ENCODE results near the gene LOXHD1. TPM values are rescaled to one million over a fixed set of nuclear protein-coding genes. Genes with fewer than 3 reads are reported as not detected.

LOXHD1 gene
- total and polyA plus RNA-seq, 2 donors from 2014 or later = 0.25 TPM; not detected in 1

DNA sequence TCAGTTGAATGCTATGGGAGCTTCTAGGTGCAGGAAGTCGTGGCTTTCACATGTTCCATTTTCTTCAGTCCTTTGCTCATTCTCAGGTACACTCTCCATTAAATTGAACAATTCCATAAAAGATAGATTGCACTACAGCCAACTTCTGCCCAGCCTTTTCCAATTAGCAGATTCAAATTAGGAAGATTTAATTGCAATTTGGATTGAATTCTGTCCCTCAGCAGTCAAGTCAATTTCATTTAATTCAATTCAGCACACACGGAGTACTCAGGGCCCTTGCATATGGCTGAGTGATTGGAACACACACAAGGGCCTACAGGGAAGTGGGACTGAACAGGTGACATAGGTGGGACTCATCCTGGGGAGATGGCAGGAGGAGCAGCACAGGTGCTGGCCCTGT lies 220.4 kb downstream of the LOXHD1 start:
- no peak for FAIRE-seq
- intact Hi-C loops (cut with DNase I) = no loop called here

DNA sequence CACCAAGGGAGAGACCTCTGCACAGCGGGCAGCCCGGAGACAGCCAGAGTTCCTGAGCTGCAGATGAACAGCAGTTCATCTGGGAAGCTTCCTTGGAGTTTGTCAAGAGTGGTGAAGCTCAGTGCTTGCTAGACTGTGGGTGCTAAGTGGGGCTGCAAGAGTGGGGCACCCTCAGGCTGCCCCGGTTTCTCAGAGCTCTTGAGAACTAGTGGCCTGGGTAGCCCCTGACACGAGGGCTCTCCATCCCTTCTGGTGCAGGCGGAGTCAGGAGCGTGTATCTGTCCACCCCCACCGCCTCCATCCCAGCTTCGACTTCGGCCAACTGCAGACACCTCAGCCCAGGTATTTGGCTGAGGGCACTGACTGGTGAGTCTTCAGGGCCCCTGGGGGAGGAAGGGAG lies 222.0 kb downstream of the LOXHD1 start:
- DNase-seq = no peak
- TF ChIP-seq, protein P1, sequence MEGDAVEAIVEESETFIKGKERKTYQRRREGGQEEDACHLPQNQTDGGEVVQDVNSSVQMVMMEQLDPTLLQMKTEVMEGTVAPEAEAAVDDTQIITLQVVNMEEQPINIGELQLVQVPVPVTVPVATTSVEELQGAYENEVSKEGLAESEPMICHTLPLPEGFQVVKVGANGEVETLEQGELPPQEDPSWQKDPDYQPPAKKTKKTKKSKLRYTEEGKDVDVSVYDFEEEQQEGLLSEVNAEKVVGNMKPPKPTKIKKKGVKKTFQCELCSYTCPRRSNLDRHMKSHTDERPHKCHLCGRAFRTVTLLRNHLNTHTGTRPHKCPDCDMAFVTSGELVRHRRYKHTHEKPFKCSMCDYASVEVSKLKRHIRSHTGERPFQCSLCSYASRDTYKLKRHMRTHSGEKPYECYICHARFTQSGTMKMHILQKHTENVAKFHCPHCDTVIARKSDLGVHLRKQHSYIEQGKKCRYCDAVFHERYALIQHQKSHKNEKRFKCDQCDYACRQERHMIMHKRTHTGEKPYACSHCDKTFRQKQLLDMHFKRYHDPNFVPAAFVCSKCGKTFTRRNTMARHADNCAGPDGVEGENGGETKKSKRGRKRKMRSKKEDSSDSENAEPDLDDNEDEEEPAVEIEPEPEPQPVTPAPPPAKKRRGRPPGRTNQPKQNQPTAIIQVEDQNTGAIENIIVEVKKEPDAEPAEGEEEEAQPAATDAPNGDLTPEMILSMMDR (IDR thresholded peaks at IDR 0.05; ENCODE audit: borderline replicate concordance, extremely low read depth, insufficient read depth) = no peak
- H3K27me3 ChIP-seq (ENCODE audit: control insufficient read depth, insufficient read depth, low read length) = no peaks in the 10 kb centered on the region
- H3K4me1 ChIP-seq (ENCODE audit: control insufficient read depth in 2 of 3, insufficient read depth in 2 of 3, low read depth in 1 of 3, low read length in 3 of 3) = no peaks in the 10 kb centered on the region
- H3K9me3 ChIP-seq (ENCODE audit: control insufficient read depth in 2 of 3, insufficient read depth in 1 of 3, low read length in 3 of 3) = no peaks in the 10 kb centered on the region
- no peak overlapping the region for H3K4me3 ChIP-seq (ENCODE audit: low read length in 3 of 3)
- H3K27ac ChIP-seq (ENCODE audit: low read depth in 2 of 2, low read length in 2 of 2) = no peak overlapping the region
- FAIRE-seq = no peak
- intact Hi-C loops (cut with DNase I) = no loop called here
- no peaks in the 10 kb centered on the region for H3K36me3 ChIP-seq (ENCODE audit: control insufficient read depth in 2 of 3, insufficient read depth in 3 of 3, low read length in 3 of 3)
- no peak overlapping the region for H3K9ac ChIP-seq (ENCODE audit: low read length in 3 of 3)

More for the DNA sequence above, 220.4 kb downstream of the LOXHD1 start:
- no peaks in the 10 kb centered on the region for H3K27me3 ChIP-seq (ENCODE audit: control insufficient read depth, insufficient read depth, low read length)
- TF ChIP-seq, protein P1 (IDR thresholded peaks at IDR 0.05; ENCODE audit: borderline replicate concordance, extremely low read depth, insufficient read depth) = no peak
- DNase-seq = no peak
- H3K9me3 ChIP-seq (ENCODE audit: control insufficient read depth in 2 of 3, insufficient read depth in 1 of 3, low read length in 3 of 3) = no peaks in the 10 kb centered on the region
- no peak overlapping the region for H3K9ac ChIP-seq (ENCODE audit: low read length in 3 of 3)
- H3K4me1 ChIP-seq (ENCODE audit: control insufficient read depth in 2 of 3, insufficient read depth in 2 of 3, low read depth in 1 of 3, low read length in 3 of 3) = no peaks in the 10 kb centered on the region
- H3K36me3 ChIP-seq (ENCODE audit: control insufficient read depth in 2 of 3, insufficient read depth in 3 of 3, low read length in 3 of 3) = no peaks in the 10 kb centered on the region
- H3K27ac ChIP-seq (ENCODE audit: low read depth in 2 of 2, low read length in 2 of 2) = no peak overlapping the region
- H3K4me3 ChIP-seq (ENCODE audit: low read length in 3 of 3) = no peak overlapping the region

DNA sequence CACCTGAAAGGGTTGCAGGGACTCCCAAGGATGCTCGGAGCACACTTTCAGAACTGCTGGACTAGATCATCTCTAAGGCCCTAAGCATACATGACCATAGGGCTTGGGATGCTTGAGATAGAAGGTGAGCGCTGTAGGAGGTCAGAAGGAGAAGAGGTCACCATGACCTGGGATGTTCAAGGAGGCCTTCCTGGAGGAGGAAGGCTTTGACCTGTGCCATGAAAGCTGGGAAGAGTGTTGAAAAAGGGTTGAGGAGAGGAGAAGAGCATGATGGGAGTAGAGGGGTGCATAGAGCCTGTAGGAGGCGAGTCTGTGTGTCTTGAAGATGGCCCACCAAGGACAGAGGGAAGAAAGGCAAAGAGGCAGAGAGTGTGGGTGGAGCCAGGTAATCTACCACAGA lies 222.4 kb downstream of the LOXHD1 start:
- no peak overlapping the region for H3K4me3 ChIP-seq (ENCODE audit: low read length in 3 of 3)
- no peaks in the 10 kb centered on the region for H3K9me3 ChIP-seq (ENCODE audit: control insufficient read depth in 2 of 3, insufficient read depth in 1 of 3, low read length in 3 of 3)
- DNase-seq (no peak), FAIRE-seq (no peak)
- H3K9ac ChIP-seq (ENCODE audit: low read length in 3 of 3) = no peak overlapping the region
- H3K27me3 ChIP-seq (ENCODE audit: control insufficient read depth, insufficient read depth, low read length) = no peaks in the 10 kb centered on the region
- no peaks in the 10 kb centered on the region for H3K4me1 ChIP-seq (ENCODE audit: control insufficient read depth in 2 of 3, insufficient read depth in 2 of 3, low read depth in 1 of 3, low read length in 3 of 3)
- H3K27ac ChIP-seq (ENCODE audit: low read depth in 2 of 2, low read length in 2 of 2) = no peak overlapping the region
- intact Hi-C loops (cut with DNase I) = no loop called here
- TF ChIP-seq, protein P1 (IDR thresholded peaks at IDR 0.05; ENCODE audit: borderline replicate concordance, extremely low read depth, insufficient read depth) = no peak
- H3K36me3 ChIP-seq (ENCODE audit: control insufficient read depth in 2 of 3, insufficient read depth in 3 of 3, low read length in 3 of 3) = no peaks in the 10 kb centered on the region
